Measurements from ENCODE around the gene TRAPPC11. TPM values are rescaled to one million over a fixed set of nuclear protein-coding genes. Genes with fewer than 3 reads are reported as not detected.

Gene TRAPPC11
- total RNA-seq, 1 donor from 2014 or later, result 37.3 TPM

DNA sequence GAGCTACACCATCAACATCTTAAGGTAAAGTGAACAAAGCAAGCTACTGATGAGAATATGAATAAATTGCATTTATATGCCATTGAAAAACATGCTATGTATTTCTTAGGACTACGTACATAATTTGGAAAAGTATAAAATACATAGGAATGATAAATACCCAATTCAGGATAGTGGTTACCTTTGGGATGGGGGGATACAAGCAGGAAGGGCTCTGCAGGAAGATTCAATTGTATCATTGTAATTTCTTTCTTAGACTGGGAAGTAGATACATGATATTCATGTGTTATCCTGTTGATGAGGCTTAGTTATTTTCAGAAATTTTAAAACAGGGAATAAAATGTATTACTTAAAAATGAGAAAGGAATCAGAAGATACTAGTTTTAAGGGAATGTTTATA, 43.4 kb downstream of the TRAPPC11 start:
- H3K4me3 Mint-ChIP-seq (ENCODE audit: unreplicated experiment), result no peak overlapping the region
- peaks cover 54% of the 10 kb centered on the region for H3K36me3 Mint-ChIP-seq (ENCODE audit: unreplicated experiment)
- TF ChIP-seq, protein P1, sequence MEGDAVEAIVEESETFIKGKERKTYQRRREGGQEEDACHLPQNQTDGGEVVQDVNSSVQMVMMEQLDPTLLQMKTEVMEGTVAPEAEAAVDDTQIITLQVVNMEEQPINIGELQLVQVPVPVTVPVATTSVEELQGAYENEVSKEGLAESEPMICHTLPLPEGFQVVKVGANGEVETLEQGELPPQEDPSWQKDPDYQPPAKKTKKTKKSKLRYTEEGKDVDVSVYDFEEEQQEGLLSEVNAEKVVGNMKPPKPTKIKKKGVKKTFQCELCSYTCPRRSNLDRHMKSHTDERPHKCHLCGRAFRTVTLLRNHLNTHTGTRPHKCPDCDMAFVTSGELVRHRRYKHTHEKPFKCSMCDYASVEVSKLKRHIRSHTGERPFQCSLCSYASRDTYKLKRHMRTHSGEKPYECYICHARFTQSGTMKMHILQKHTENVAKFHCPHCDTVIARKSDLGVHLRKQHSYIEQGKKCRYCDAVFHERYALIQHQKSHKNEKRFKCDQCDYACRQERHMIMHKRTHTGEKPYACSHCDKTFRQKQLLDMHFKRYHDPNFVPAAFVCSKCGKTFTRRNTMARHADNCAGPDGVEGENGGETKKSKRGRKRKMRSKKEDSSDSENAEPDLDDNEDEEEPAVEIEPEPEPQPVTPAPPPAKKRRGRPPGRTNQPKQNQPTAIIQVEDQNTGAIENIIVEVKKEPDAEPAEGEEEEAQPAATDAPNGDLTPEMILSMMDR (IDR thresholded peaks at IDR 0.05), result no peak
- H3K27me3 Mint-ChIP-seq (ENCODE audit: unreplicated experiment), result no peaks in the 10 kb centered on the region
- H3K9me3 Mint-ChIP-seq (ENCODE audit: unreplicated experiment), result no peaks in the 10 kb centered on the region
- no peaks in the 10 kb centered on the region for H3K4me1 Mint-ChIP-seq (ENCODE audit: unreplicated experiment)
- DNase-seq (ENCODE audit: extremely low spot score, unreplicated experiment), result no peak
- H3K27ac Mint-ChIP-seq (ENCODE audit: unreplicated experiment), result no peak overlapping the region

DNA sequence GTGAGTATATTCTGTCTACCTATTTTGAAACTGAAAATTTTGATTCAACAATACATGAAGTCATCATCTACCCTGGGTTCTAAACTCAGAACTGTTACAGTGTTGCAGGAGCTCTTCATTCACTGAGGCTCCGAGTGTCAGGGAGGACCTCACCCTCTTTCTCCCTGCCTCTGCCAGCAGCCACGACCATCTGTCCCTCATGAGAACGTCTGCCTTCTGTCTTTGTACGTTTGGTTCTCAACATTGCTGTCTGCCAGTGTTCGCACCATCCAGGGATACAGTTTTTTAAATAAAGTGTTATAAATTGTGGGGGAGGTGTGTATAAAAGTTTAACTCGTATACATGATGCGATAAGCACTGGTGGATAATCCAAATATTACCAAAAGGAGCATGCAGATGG, 55.5 kb downstream of the TRAPPC11 start:
- H3K9me3 Mint-ChIP-seq (ENCODE audit: unreplicated experiment), result no peaks in the 10 kb centered on the region
- H3K4me3 Mint-ChIP-seq (ENCODE audit: unreplicated experiment), result no peak overlapping the region
- no peak overlapping the region for H3K27ac Mint-ChIP-seq (ENCODE audit: unreplicated experiment)
- peaks cover 25% of the 10 kb centered on the region for H3K36me3 Mint-ChIP-seq (ENCODE audit: unreplicated experiment)
- DNase-seq (ENCODE audit: extremely low spot score, unreplicated experiment), result no peak
- H3K27me3 Mint-ChIP-seq (ENCODE audit: unreplicated experiment), result no peaks in the 10 kb centered on the region
- TF ChIP-seq, protein P1 (IDR thresholded peaks at IDR 0.05), result no peak
- H3K4me1 Mint-ChIP-seq (ENCODE audit: unreplicated experiment), result no peaks in the 10 kb centered on the region

DNA sequence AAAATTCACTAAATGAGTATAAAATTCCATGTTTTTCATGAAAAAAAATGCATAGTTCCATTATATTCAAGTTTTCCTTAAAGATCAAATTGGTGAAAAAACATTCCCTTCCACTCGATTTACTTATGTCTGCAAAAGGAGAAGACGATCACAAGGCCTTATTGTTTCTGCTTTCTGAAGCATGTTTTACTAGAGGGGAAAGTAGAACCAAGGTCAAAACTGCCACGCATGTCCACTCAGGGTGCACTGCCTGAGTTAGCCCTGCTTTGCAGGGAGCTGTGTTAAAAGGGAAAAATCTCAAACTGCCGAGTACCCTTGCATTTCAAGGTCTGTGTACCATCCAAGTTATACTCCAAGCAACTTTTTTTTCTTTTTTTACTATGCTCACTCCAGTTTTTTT, 57.2 kb downstream of the TRAPPC11 start:
- TF ChIP-seq, protein P1 (IDR thresholded peaks at IDR 0.05), result no peak
- no peak overlapping the region for H3K27ac Mint-ChIP-seq (ENCODE audit: unreplicated experiment)
- H3K9me3 Mint-ChIP-seq (ENCODE audit: unreplicated experiment), result peaks cover 9% of the 10 kb centered on the region
- peaks cover 2% of the 10 kb centered on the region for H3K27me3 Mint-ChIP-seq (ENCODE audit: unreplicated experiment)
- H3K36me3 Mint-ChIP-seq (ENCODE audit: unreplicated experiment), result peaks cover 22% of the 10 kb centered on the region
- no peak for DNase-seq (ENCODE audit: extremely low spot score, unreplicated experiment)
- no peaks in the 10 kb centered on the region for H3K4me1 Mint-ChIP-seq (ENCODE audit: unreplicated experiment)
- H3K4me3 Mint-ChIP-seq (ENCODE audit: unreplicated experiment), result no peak overlapping the region

DNA sequence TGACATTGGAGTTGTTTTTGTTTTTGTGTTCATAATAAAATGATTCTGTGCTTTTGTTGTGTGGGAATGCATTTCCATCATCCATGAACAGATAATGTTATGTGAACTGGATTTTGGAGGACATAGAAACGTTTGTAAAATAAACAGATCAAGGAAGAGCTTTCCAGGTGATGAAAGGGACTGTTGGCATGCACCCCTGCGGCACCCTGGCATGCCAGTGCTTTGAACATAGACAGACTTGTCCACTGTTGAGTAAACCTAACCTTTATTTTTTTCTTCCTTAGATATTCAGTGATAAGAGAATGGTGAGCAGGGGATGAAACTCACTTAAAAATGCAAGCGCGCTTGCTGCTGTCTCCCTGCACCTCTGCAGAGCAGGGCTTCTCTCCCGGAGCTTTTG, 59.8 kb downstream of the TRAPPC11 start:
- peaks cover 4% of the 10 kb centered on the region for H3K36me3 Mint-ChIP-seq (ENCODE audit: unreplicated experiment)
- no peak for DNase-seq (ENCODE audit: extremely low spot score, unreplicated experiment)
- no peaks in the 10 kb centered on the region for H3K4me1 Mint-ChIP-seq (ENCODE audit: unreplicated experiment)
- peaks cover 9% of the 10 kb centered on the region for H3K9me3 Mint-ChIP-seq (ENCODE audit: unreplicated experiment)
- TF ChIP-seq, protein P1 (IDR thresholded peaks at IDR 0.05), result no peak
- no peak overlapping the region for H3K4me3 Mint-ChIP-seq (ENCODE audit: unreplicated experiment)
- H3K27ac Mint-ChIP-seq (ENCODE audit: unreplicated experiment), result no peak overlapping the region
- H3K27me3 Mint-ChIP-seq (ENCODE audit: unreplicated experiment), result peaks cover 9% of the 10 kb centered on the region

DNA sequence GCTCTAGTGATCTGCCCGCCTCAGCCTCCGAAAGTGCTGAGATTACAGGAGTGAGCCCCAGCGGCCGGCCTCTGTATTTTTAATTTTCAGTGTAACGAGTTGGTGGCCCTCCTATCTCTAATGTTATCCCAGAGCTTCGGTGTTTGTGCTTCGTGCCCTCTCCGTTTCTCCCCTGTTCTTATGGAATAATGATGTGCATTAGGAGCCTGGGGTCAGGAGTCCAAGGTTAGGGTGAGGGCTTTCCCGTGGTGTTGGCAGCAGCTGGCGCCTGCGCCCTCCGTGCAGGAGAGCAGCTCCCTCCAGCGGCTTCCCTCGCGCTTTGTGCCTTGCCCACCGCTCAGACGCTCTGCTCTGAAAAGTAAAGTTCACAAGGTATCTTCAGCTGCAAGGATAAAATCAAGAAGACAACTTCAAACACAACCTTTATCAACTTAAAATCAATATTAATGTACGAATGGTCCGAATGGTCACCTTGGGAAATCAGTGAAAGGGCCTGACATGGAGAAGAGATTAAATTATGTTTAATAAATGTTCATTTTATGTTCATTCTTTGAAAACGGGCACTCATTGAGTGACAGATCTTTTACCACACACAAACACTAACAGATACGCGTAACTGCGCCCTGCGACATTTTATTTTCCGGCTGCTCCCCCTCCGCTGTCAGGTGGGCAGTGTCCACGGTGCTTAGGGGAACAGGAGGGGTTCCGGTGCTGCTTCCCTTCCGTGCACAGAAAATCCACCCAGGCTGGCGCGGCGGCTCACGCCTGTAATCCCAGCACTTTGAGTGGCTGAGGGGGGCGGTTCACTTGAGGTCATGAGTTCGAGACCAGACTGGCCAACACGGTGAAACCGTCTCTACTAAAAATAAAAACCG, 62.4 kb downstream of the TRAPPC11 start:
- peaks cover 9% of the 10 kb centered on the region for H3K9me3 Mint-ChIP-seq (ENCODE audit: unreplicated experiment)
- TF ChIP-seq, protein P1 (IDR thresholded peaks at IDR 0.05), result no peak
- no peaks in the 10 kb centered on the region for H3K4me1 Mint-ChIP-seq (ENCODE audit: unreplicated experiment)
- H3K4me3 Mint-ChIP-seq (ENCODE audit: unreplicated experiment), result peak overlapping the region; percentile 41
- H3K27me3 Mint-ChIP-seq (ENCODE audit: unreplicated experiment), result peaks cover 9% of the 10 kb centered on the region
- peak; percentile 68 for DNase-seq (ENCODE audit: extremely low spot score, unreplicated experiment)
- H3K27ac Mint-ChIP-seq (ENCODE audit: unreplicated experiment), result no peak overlapping the region
- no peaks in the 10 kb centered on the region for H3K36me3 Mint-ChIP-seq (ENCODE audit: unreplicated experiment)
